GM20431 (cell line): ENCODE data around the gene NOL12.

Experiments used
- in situ Hi-C: fragments of 300-500 bp; cut with MseI, MboI; formaldehyde crosslinking; loops from one replicate; pipeline ENCODE4 v1.15.0; 2020; ENCODE audit warnings: low sequenced_read_pairs; ENCODE audit not compliant: unreplicated experiment

NOL12 gene

GRCh38 chr22:37659066-37659896 is 26.9 kb upstream of the NOL12 start:
- in situ Hi-C loops = no loop called here

GRCh38 chr22:37659897-37660708 is 26.0 kb upstream of the NOL12 start:
- in situ Hi-C loops = no loop called here

DNA sequence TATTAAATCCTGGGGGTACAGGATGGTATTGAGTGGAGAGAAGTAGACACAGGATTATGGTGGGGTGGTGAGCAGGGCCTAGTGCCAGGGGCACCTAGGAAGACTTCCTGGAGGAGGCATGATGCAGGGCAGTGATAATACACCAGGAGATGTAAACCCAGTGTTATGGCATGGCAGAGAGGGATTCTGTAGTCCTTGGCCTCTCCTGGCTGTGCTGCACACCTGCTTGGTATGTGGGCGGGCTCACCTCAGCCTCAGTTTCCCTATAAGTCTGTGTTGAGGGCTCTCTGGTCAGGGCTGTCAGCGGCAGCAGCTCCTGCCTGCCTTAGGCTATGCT is 25.5 kb upstream of the NOL12 start:
- in situ Hi-C loops = no loop called here

DNA sequence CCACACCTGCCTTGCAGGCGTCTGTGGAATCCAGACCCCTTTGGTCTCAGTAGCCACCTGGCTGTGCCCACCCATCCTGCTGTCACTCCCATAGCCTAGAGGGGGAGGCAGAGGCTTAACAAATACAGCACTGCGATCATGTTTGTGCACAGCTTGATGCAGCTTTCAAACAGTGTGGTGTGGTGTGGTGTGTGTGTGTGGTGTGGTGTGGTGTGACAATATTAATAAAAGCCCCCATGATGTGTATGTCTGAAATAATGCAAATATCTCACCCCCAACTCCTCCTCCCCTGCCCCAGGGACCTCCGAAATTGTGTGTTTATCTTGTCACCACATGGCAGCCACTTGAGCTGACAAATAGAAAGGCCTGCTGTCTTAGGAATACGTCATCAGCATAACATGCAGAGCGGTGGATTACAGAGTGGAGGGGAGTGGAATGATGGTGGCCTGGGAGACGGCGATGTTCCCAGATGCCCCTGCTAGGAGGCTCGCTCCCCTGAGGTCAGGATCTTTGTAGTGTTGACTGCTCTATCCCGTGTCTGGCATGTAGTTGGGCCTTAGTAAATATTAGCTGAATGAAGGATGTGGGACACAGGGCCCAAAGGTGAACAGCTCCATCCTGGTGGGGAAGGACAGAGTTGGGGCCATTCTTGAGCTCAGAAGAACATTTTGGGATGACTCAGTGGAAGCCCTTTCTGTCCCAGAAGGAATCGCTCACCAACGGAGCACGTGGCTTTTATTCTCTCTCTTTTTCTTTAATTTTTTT is 24.8 kb upstream of the NOL12 start:
- in situ Hi-C loops = no loop called here

GRCh38 chr22:37662039-37662438 is 24.1 kb upstream of the NOL12 start:
- in situ Hi-C loops = no loop called here

GRCh38 chr22:37663521-37664140 is 22.5 kb upstream of the NOL12 start:
- in situ Hi-C loops = no loop called here

DNA sequence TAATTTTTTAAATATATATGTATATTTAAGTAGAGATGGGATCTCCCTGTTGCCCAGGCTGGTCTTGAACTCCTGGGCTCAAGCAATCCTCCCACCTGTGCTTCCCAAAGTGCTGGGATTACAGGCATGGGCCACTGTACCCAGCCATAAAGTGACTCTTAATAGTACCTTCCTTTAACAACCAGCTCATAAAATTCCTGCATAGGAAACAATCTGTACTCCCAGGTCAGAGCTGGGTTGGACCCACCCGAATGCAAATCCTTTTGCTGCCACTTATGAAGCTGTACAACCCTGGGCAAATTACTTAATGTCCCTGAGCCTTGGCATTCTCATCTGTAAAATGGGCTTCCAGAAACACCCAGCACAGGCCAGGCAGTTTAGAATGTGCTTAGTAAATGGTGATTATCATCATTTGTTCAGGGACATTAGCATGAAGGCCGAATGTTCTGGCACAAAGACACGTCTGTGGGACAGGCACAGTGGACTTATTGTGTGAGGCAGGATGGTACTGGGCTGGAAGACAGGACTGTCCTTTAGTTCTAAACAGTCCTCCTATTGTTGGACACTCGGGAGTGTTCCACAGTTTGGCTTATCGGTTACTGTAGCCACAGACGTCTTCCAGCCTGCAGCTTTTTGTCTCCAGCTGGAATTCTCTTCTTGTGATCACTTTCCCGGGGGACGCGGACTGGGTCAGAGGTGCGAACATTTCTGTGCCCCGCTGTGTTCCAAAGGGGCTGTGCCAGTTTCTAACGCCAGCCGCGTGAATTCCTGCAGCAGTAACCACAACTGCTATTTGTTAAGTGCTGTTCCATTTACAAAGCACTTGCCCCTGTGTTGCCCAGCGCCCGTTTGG is 21.7 kb upstream of the NOL12 start:
- in situ Hi-C loops = no loop called here

GRCh38 chr22:37665487-37665886 is 20.7 kb upstream of the NOL12 start:
- in situ Hi-C loops = no loop called here

DNA sequence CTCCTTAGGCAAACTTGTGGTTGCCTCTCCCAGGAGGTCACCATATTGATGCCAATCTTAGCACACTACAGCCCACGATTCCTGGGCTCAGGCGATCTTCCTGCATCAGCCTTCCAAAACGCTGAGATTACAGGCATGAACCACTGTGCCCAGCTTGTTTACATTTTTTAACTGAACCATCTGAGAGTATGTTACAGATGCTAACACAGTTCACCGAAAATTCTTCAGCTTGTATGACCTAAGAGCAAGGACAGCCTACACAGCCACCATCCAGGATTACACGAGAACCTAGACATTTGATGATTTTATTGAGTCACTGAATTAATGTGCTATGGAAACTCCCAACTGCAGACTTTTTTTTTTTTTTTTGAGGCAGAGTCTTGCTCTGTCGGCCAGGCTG is 16.6 kb upstream of the NOL12 start:
- in situ Hi-C loops = no loop called here

- in situ Hi-C loops = no loop called here
Measured at GRCh38 chr22:37672206-37672919, 13.8 kb upstream of the NOL12 start.

GRCh38 chr22:37672920-37673455 is 13.2 kb upstream of the NOL12 start:
- in situ Hi-C loops = no loop called here

DNA sequence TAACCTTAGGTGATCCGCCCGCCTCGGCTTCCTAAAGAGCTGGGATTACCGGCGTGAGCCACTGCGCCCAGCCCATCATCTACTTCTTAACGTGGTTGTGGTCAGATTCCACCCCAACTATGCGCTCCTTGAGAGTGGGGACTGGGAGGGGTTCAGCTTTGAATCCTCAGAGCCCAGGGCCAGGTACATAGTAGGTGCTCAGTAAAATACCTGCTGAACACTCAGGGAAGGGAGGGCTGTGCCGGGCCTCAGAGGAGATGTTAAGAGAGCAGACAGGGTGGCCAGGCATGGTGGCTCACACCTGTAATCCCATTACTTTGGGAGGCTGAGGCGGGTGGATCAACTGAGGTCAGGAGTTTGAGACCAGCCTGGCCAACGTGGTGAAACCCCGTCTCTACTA is 11.9 kb upstream of the NOL12 start:
- in situ Hi-C loops = no loop called here

- in situ Hi-C loops = no loop called here
Measured at GRCh38 chr22:37674951-37675929, 10.9 kb upstream of the NOL12 start, which contains the start of gene LGALS1. TSS of gene LGALS1 (plus strand) at chr22:37675636. CDS start at chr22:37675703, 67 bp downstream.

- in situ Hi-C loops = no loop called here
Measured at GRCh38 chr22:37675930-37676735, 10.0 kb upstream of the NOL12 start.

GRCh38 chr22:37676736-37677492 is 9.2 kb upstream of the NOL12 start:
- in situ Hi-C loops = no loop called here

DNA sequence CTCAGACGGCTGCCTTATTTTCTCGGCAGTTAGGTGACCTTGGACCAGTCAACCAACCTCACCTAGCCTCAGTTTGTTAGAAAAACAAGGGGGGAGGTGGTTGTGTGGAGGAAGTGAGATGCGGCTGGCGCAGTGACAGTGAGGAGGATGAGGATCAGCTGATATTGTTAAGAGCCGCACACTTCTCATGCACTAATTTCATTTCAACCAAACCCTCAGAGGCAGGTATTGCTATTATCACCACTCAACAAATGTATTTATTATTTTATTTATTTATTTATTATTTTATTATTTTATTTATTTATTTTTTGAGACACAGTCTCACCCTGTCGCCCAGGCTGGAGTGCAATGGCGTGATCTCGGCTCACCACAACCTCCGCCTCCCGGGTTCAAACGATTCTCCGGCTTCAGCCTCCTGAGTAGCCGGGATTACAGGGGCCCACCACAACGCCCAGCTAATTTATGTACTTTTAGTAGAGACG is 8.6 kb upstream of the NOL12 start:
- in situ Hi-C loops = no loop called here
